Endodermal cell (in vitro differentiated cells): ENCODE data around the gene IL1B. TPM values are rescaled to one million over a fixed set of nuclear protein-coding genes. Genes with fewer than 3 reads are reported as not detected.
"Not testable (repeated sequence)": the region's sequence is repeated elsewhere in the genome, so short reads cannot be mapped to it uniquely, and the experiment has no call there.

Experiments
- DNase-seq: peaks from one replicate; pipeline ENCODE4 v3.0.0-alpha.2; 2017
- H3K27ac ChIP-seq: 2 replicates; pipeline ENCODE4 v1.5.1; 2013; ENCODE audit warnings: mild to moderate bottlenecking, low read depth, low read length, moderate library complexity
- H3K27me3 ChIP-seq: 2 replicates; pipeline ENCODE4 v1.6.1; 2013; ENCODE audit warnings: mild to moderate bottlenecking, low read length, moderate library complexity; ENCODE audit not compliant: insufficient read depth, control insufficient read depth, poor library complexity, severe bottlenecking
- H3K36me3 ChIP-seq: 2 replicates; pipeline ENCODE4 v1.7.0; 2013; ENCODE audit warnings: mild to moderate bottlenecking, low read length, moderate library complexity; ENCODE audit not compliant: control insufficient read depth, insufficient read depth
- H3K4me1 ChIP-seq: one replicate; pipeline ENCODE4 v1.7.0; 2013; ENCODE audit warnings: low read length; ENCODE audit not compliant: control insufficient read depth, insufficient read depth
- H3K4me3 ChIP-seq: 2 replicates; pipeline ENCODE4 v1.5.1; 2013; ENCODE audit warnings: mild to moderate bottlenecking, low read length, moderate library complexity
- H3K9ac ChIP-seq: 2 replicates; pipeline ENCODE4 v1.6.1; 2013; ENCODE audit warnings: mild to moderate bottlenecking, low read length, moderate library complexity; ENCODE audit not compliant: poor library complexity, severe bottlenecking; ENCODE audit errors: extremely low read depth
- H3K9me3 ChIP-seq: 2 replicates; pipeline ENCODE4 v1.6.1; 2013; ENCODE audit warnings: mild to moderate bottlenecking, low read length, moderate library complexity; ENCODE audit not compliant: control insufficient read depth
- H3K27ac Mint-ChIP-seq: 2 replicates; pipeline ENCODE4 v1.8.0; 2020; ENCODE audit warnings: mixed read lengths
- H3K27me3 Mint-ChIP-seq: 2 replicates; pipeline ENCODE4 v1.8.0; 2021; ENCODE audit warnings: mild to moderate bottlenecking, mixed read lengths; ENCODE audit not compliant: insufficient read depth
- H3K36me3 Mint-ChIP-seq: 2 replicates; pipeline ENCODE4 v1.8.0; 2020; ENCODE audit warnings: low read depth, mixed read lengths
- H3K4me1 Mint-ChIP-seq: 2 replicates; pipeline ENCODE4 v1.8.0; 2020; ENCODE audit warnings: mixed read lengths
- H3K4me3 Mint-ChIP-seq: 2 replicates; pipeline ENCODE4 v1.8.0; 2020; ENCODE audit warnings: mild to moderate bottlenecking, moderate library complexity, mixed read lengths
- H3K9me3 Mint-ChIP-seq: 2 replicates; pipeline ENCODE4 v1.8.0; 2020; ENCODE audit warnings: mild to moderate bottlenecking, mixed read lengths
- CTCF ChIP-seq: fragments of 200-600 bp; sonication (generic); conservative IDR thresholded peaks from 2 replicates; pipeline ENCODE4 v1.5.0; 2021; ENCODE audit warnings: antibody characterized with exemption, mild to moderate bottlenecking
- WGBS, 2 experiments: methylation state at CpG; one replicate each; pipeline versions ENCODE4 v1.1.5 to v1.1.7; 2013; ENCODE audit warnings: missing lambda C conversion rate in 2 of 2, mixed read lengths in 1 of 2; ENCODE audit not compliant: insufficient coverage in 1 of 2, insufficient read length in 1 of 2; 5-methylcytosine and 5-hydroxymethylcytosine counted together
- total RNA-seq, 2 donors: library from RNA; stranded (reverse); fragmentation: NEBNext Ultra II Directional in 1 of 2; extraction: Animal tissue kit (Norgen Biotek cat#: 25700) in 1 of 2; gene quantifications; 2 replicates in 1 of 2; 3 replicates in 1 of 2; pipeline ENCODE4 v1.2.1, GENCODE V29; 2021

The IL1B gene
- total RNA-seq, 2 donors from 2014 or later = not detected

DNA sequence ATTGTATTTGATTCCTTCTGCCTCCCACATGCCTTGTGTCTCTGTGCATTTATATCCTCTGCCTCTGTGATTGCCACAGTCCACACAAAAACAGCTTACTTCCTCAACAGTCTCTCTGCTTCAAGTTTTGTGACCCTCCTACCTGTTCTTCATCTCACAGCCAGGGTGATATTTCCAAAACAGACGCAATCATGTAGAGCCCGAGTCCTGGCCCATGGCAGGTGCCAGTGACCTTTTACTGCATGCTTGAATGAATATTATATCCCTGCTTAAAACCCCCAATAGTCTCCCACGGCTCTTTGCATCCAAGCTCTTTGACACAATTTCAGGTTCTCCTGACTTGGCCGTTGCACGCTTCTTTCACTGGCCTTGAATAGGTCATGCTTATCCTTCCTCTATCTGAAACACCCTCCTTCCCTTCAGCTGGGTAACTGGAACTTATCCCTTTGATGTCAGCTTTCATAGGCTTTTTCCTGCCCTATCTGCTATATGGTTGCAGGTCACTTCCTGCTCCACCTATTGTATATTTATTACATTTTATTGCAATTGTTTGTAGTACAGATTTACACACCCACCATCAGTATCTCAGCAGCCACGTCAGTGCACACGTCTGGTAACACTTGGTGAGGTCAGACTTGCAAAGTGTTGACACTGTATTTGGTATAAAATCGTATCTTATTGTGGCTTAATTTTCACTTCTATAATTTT lies 29.7 kb upstream of the IL1B start:
- Mint-ChIP-seq H3K27ac (no peak overlapping the region), H3K9me3 (peaks cover 67% of the 10 kb centered on the region), H3K4me3 (no peak overlapping the region), H3K36me3 (peaks cover 7% of the 10 kb centered on the region), H3K27me3 (no peaks in the 10 kb centered on the region), H3K4me1 (peaks cover 18% of the 10 kb centered on the region)
- no peak for TF ChIP-seq CTCF
- peaks cover 59% of the 10 kb centered on the region for H3K9me3 ChIP-seq
- no peaks in the 10 kb centered on the region for H3K4me1 ChIP-seq
- DNase-seq = no peak
- no peak overlapping the region for H3K4me3 ChIP-seq
- no peaks in the 10 kb centered on the region for H3K27me3 ChIP-seq
- WGBS, 2 experiments = 91 to 94% methylated on average over 7 to 8 of the region's 8 CpGs
- H3K36me3 ChIP-seq = no peaks in the 10 kb centered on the region
- H3K9ac ChIP-seq = no peak overlapping the region
- no peak overlapping the region for H3K27ac ChIP-seq

- Mint-ChIP-seq H3K27ac (no peak overlapping the region), H3K4me1 (peaks cover 9% of the 10 kb centered on the region), H3K9me3 (peaks cover 87% of the 10 kb centered on the region), H3K4me3 (no peak overlapping the region), H3K27me3 (no peaks in the 10 kb centered on the region), H3K36me3 (peaks cover 8% of the 10 kb centered on the region)
- DNase-seq = no peak
- peaks cover 78% of the 10 kb centered on the region for H3K9me3 ChIP-seq
- no peaks in the 10 kb centered on the region for H3K36me3 ChIP-seq
- no peak overlapping the region for H3K27ac ChIP-seq
- TF ChIP-seq CTCF = no peak
- no peaks in the 10 kb centered on the region for H3K27me3 ChIP-seq
- no peak overlapping the region for H3K9ac ChIP-seq
- 80 to 87% methylated on average over 1 of the region's 1 CpG for WGBS, 2 experiments
- H3K4me3 ChIP-seq = no peak overlapping the region
- H3K4me1 ChIP-seq = no peaks in the 10 kb centered on the region
These were observed 27.5 kb upstream of the IL1B start for GRCh38 chr2:112864072-112864471.

DNA sequence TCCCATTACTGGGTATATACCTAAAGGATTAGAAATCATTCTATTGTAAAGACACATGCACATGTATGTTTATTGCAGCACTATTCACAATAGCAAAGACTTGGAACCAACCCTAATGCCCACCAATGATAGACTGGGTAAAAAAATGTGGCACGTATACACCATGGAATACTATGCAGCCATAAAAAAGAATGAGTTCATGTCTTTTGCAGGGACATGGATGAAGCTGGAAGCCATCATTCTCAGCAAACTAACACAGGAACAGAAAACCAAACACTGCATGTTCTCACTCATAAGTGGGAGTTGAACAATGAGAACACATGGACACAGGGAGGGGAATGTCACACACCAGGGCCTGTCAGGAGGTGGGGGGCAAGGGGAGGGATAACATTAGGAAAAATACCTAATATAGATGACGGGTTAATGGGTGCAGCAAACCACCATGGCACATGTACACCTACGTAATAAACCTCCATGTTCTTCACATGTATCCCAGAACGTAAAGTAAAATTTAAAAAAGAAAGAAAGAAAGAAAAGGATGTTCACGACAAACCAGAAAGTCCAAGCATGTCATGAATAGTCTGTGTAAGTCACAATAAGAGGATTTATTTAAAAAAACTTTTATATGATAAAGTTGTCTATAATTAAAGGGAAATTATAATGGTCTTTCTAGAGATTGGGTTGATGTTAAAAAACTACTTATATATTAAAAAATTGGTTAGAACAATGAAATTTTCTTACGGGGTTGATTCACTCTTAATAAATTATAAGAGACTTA lies 23.0 kb upstream of the IL1B start:
- DNase-seq, H3K27ac Mint-ChIP-seq, H3K27me3 Mint-ChIP-seq, H3K36me3 Mint-ChIP-seq, H3K4me1 Mint-ChIP-seq, H3K4me3 Mint-ChIP-seq, H3K36me3 ChIP-seq, H3K4me1 ChIP-seq, H3K4me3 ChIP-seq, H3K27ac ChIP-seq, H3K9ac ChIP-seq, H3K27me3 ChIP-seq: not testable (repeated sequence)
- H3K9me3 Mint-ChIP-seq = peaks cover 81% of the 10 kb centered on the region
- peaks cover 60% of the 10 kb centered on the region for H3K9me3 ChIP-seq
- 77 to 89% methylated on average over 3 to 4 of the region's 6 CpGs for WGBS, 2 experiments
